NCI-H345 treated with DMSO at 0.1 percent for 48 hours (cell line): ENCODE measurements around the gene DOCK6.

Experiments
- DNase-seq: peaks from one replicate; lab custom pipeline; 2025; ENCODE audit not compliant: unreplicated experiment; lab: John Stamatoyannopoulos, UW

Gene DOCK6

DNA sequence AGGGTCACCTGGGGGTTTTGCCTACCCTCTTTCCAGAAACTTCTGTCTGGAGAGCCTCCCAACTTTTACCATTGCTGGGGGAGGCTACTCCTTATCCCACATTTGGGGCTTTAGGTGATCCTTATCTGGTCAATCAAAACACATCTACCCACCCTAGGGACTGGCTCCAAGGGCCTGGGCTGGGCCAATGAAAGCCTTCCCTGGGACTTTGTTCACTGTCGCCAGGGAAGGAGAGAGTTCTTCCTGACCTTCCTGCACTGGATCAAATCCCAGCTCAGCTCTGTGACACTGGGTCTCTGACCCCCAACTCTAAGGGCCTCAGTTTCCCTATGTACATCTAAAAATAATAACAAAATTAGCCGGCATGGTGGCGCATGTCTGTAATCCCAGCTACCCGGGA is 11.1 kb downstream of the DOCK6 start:
- no peak for DNase-seq

DNA sequence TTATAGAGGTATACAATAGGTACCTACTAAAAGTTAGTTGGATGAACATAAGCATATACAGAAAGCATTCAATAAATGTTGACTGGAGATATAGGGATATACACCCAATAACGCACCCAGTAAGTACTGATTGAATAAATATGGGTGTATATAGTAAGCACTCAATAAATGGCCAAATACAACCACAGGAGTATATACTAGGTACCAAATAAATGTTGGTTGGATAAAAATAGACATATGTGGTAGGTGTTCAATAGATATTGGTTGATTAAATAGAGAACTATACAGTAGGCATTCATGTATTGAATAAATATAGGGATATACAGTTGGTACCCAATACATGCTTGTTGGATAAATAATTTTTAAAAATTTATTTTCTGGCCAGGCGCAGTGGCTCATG is 13.5 kb downstream of the DOCK6 start:
- no peak for DNase-seq

DNA sequence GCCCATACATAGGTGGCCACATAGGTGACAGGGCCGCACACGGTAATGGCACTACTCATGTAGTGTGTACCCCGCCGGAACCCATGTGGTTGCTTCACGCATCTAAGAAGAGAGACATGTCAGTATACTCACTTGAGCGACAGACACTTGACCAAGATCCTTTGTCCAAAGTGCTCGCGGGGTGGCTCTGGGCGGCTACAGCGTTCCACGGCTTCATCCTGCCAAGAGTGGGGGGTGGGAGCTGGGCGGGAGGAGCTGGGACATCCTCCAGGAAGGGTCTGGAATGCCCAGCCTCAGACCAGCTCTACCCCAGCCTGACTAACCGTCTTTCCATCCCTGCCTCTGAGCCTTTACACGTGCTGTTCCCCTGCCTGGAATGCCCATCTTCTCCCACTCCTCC is 14.4 kb downstream of the DOCK6 start:
- no peak for DNase-seq

DNA sequence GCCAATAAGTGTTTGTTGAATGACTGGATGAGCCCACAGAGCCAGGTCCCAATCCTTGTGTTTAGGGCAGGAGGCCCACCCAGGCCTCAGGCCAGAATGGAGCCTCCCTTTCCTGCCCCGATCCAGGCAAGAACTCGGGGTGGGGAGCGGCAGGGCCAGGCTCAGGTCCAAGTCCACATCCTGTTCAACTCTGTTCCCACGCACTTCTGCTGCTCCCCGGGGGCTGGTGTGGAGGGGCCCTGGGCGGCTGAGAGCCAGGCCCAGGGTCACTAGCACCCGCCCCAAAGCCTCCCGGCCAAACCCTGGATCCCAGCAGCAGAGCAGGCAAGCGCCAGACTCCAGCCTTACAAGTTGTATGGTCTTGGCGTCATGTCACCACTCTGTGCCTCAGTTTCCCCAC is 14.9 kb downstream of the DOCK6 start:
- DNase-seq: no peak

DNA sequence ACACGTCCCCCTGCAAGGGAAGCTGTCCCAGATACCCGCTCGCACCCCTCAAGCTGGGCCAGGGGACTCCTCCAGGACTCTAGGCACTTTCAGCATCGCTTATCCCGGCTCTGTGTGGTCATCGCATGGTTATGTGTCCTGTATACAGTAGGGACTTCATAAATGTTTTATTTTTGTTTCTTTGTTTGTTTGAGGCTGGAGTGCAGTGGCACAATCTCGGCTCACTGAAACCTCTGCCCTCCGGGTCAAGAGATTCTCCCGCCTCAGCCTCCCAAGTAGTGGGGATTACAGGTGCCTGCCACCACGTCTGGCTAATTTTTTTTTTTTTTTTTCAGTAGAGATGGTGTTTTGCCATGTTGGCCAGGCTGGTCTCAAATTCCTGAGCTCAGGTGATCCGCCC is 15.4 kb downstream of the DOCK6 start:
- no peak for DNase-seq

DNA sequence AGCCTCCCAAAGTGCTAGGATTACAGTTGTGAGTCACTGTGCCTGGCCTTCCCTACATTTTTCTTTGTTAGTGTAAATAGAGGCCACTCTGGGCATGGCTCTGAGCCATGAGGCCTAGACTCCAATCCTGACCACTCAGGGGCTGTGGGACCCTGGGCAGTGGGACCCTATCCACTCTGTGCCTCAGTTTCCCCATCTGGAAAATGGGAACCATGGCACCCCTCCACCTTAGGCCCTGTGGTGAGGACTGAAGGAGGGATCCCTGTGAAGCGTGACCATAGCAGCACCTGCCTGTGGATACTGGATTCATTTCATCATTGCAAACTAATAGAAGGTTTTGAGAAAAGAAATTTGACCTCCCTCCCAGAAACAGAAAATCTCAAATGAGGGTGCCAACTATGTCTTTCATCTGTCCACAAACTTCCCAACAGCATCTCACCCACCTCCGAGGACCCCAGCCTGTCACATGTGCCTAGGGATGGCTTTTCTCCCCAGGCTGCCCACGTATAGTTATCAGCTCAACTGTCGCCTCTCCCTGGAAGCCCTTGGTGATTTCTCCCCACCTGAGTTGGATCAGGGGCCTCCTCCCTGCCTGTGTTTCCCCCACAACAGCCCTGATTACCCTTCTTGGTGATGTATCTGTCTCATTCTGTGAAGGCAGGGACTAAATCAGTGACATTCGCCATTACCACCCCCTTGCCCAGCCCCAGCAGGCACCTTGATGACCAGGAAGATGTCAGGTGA is 17.3 kb downstream of the DOCK6 start:
- DNase-seq: no peak

DNA sequence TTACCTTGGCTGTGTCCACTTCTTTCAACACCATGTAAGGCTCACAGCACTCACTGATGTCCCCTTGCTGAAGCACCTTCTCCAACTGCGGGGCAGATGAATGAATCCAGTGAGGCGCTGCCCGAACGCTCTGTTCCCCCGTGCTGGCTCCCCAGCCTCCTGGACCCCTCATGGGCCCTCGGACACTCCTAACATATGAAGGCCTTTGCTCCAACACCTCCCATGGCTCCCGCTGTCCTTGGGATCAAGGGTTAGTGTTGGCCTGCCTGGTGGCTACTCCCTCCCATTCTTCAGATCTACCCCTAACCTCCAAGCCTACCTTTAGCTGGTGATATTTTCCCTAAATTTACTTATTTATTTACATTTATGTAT is 18.5 kb downstream of the DOCK6 start:
- no peak for DNase-seq

DNA sequence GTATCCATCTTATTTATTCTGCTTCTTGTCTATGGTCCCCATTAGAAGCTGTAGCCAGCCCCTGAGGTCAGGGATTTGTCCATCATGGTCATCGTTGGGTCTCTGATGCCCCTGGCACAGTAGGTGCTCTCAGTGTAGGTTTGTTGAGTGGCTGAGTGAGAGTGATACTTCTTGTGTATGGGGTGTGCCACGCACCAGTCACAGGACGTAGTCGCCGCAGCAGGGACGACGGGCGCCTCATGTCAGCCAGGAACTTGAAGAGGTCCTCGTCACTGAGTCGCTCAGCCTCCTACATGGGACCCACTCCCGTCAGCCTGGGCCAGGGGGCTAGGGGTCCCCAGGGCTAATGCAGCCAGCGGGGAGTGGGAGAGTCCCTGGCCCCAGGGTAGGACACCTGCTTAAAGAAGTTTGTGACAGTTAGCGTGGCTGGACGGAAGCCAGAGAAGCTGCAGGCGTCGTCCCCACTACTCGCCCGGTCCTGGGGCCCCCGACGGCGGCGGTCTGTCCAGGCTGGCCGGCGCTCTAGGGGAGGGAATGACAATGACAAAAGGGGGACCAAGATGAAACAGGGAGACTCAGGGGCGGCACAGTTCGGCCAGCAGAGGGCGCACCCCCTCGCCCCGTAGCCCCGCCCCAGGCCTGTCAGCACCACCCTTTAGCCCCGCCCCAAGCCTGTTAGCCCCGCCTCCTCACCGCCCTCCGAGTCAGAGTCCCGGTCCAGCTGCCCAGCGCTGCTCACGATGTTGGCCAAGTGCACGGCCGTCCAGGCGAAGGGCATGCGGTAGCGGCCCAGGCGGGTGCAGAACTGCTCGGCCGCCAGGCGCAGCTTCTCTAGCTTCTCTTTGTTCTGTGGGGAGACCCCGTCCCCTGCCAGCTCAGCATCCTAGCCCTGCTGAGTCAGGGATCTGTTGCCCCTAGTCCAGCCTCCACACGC is 19.2 kb downstream of the DOCK6 start:
- no peak for DNase-seq

DNA sequence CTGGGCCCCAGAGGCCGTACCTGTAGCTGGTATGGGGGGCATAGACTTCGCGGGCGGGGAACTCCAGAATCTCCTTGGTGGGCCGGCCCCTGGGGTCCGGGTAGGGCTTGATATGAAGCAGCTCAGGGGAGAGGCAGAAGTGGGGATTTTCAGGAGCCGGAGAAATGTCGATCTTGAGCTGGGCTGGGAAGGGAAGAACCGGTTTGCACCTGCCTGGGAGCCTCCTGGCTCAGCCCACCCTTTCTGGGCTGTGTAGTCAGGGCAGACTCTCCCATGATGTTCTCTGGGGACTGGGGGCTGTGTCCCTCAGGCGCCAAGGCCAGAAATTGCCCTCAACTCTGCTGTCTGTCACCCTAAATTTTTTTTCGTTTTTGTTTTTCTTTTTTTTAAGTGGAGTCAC is 20.3 kb downstream of the DOCK6 start:
- DNase-seq: no peak

DNA sequence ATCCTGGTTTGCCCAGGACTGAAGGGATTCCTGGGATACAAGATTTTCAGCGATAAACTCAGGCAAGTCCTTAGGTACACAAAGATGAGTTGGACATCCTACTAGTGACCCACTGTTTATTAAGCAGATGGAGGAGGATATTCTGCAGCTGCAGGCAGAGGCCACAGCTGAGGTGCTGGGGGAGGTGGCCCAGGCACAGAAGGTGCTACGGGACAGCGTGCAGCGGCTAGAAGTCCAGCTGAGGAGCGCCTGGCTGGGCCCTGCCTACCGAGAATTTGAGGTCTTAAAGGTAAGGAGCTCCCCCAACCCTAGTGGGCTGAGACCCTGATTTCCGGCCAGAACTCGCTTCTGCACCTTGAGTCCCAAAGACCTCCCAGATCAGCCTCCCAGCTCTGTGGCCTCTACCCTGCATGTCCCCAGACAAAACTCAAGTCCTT is 22.3 kb downstream of the DOCK6 start:
- DNase-seq: no peak

DNA sequence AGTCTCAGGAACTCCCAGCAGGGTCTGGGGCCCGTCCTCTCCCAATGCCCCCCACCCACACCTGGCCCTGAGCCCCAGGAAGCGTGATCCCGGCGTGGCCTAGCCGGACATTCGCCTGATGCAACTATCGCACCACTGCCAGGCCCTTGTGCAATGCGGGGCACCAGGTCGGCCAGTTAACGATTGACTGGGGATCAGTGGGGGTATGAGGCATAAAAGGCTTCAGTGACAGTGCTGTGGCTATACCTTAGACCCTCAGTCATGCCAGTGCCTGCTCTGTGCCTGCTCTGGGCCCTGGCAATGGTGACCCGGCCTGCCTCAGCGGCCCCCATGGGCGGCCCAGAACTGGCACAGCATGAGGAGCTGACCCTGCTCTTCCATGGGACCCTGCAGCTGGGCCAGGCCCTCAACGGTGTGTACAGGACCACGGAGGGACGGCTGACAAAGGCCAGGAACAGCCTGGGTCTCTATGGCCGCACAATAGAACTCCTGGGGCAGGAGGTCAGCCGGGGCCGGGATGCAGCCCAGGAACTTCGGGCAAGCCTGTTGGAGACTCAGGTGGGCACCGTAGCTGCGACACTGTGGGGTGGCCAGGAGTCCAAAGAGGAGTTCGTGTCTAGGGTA is 22.8 kb downstream of the DOCK6 start, which contains the start of gene ANGPTL8:
Gene ANGPTL8, plus strand, starts transcription at position 243 of the 624 bp plus-strand sequence. Its CDS starts 19 bp downstream, at position 262.
- DNase-seq: no peak

DNA sequence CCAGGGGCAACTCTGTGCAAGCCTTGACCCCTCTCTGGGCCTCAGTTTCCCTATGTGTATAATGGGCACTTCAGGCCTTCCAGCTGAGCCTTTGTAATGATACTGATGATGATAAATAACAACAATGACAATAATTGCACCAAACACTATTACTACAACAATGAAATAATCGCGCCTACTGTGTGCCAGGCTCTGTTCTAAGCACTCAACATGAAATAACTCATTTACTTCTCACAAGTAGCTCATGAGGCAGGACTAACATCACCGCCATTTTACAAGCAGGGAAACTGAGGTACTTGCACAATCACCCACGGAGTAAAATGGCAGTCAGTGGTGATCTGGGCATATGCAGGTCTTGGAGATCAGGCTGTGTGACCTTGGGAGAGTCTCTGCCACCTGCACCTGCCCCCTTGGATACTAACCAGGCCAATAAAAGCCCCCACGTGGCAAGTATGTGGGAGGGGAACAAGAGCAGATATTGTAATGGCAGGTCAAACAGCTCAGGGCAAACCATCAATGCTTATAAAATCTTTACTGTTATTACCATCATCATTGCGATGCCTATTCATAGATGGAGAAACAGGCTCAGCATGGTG is 23.4 kb downstream of the DOCK6 start:
- no peak for DNase-seq

DNA sequence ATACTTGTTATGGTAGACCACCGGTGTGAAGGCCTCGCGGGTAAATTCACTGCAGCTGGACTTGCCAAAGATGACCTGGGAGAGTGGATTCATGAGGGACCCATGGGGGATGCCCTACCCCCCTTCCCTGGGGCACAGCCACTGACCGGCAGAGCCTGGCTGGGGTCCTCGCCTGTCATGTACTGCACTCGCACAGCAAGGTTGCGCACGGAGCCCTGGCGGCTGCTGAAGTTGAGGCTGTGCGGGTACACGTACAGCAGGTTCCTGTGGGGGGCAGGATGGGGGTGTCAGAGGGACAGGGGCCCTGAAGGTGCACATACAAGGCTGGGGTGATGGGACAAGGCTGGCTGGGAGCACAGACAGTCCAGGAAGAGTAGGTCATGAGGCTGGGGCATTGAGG is 24.3 kb downstream of the DOCK6 start:
- no peak for DNase-seq

DNA sequence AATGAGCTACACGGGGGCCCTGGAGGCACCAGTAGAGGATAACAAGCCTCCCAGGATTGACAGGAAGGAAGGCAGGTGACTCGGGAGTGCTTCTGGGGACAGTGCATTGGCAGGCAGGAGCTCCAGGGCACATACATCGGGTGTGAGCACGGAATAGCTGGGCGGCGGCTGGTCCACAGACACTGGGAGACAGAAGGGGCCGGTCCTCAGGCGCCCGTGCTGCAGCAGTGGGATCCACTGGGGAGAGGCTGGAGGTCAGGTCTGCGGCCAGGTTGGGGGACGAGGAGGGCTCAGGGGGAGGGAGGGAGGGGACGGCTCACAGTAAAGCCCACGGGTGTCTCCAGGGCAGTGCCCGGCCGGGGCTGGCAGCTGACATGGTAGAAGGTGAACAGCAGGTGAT is 25.0 kb downstream of the DOCK6 start:
- DNase-seq: no peak

DNA sequence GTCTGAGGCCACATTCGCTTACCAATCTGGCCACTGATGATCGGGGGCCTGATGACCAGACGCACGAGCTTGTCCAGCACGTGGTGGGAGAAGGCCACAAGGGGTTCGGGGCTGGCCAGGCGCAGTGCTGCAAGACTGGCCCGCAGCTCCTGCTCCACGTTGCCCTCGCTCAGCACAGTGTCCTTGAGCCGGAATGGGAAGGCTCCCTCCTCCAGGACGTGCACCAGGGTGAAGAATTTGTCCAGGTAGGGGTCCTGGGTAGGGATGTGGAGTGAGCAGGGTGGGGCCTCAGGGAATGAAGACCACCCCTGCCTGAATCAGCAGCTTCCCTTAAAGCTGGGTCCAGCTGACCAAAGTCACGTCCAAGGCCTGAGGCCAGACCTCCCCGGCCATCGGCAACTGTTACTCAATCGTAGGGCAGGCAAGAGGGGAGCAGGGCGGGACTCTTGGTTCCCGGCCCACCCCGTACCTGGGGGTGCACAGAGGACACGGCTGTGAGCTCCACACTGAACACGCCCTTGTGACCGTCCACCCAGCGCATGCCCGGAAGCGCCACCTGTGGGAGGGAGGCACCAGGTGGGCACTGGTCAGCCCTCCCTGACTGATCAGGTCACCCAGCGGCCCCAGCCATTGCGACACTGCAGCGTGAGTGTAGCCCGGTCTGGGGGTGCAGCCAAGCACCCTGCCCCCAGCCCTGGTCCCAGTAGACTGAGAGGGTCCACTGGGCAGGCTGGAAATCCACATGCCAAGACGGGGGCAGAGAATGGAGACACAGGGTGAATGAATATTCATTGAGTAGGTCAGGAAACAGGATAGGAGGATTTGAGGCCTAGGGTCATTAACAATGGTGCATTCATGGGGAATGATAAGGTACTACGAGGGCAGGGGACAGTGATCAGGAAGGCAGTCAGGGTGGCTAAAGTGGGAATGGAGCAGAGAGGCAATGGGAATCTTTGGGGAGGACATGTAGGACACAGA is 25.7 kb downstream of the DOCK6 start:
- no peak for DNase-seq

DNA sequence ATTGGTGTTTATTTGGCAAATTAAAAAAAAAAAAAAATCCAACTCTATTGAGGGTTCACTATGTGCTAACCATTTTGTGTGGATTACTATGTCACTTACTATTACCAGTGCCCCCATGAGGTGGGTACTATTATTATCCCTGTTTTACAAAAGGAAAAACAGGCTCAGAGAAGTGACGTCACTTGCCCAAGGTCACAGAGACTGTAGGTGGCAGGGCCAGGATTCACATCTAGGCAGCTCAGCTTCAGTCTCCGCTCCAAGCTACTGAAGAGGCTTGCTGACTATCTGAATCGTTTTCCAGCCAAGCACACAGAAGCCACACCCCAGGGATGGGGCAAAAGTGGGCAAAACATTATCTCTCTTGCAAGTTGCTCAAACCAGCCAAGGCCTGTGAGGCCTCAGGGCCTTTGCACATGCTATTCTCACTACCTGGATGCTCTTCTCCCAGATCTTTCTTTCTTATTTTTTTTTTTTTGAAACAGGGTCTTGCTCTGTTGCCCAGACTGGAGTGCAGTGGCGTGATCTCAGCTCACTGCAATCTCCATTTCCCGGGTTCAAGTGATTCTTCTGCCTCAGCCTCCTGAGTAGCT is 27.7 kb downstream of the DOCK6 start:
- no peak for DNase-seq

DNA sequence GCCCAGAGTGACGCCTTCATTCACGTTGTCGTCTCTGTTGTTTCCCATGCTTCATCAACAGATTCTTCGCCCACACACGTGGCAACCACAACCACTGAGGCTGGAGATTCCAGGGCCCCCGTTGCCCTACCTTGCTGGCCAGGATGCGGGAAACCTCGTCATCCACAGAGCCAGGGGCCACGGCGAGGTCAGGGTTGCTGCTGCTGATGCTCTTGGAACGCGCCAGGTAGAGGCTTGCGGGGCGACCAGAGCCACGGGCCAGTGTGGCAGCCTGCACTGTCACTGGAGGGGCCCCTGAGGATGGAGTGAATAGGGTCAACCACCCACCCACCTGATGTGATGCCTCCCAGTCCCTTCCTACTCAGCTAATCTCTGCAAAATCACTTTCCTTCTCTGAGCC is 29.3 kb downstream of the DOCK6 start:
- DNase-seq: no peak

DNA sequence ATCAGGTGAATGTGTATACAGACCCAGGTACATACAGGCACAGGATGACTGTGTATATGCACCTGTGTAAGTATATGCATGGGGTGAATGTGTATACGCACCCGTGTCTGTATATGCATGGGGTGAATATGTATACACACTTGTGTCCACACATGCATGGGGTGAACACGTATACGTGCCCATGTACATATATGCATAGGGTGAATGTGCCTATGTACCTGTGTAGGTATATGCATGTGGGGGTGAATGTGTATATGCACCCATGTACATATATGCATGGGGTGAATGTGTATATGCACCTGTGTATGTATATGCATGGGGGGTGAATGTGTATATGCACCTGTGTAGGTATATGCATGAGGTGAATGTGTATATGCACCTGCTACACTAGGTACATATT is 29.8 kb downstream of the DOCK6 start:
- DNase-seq: no peak

DNA sequence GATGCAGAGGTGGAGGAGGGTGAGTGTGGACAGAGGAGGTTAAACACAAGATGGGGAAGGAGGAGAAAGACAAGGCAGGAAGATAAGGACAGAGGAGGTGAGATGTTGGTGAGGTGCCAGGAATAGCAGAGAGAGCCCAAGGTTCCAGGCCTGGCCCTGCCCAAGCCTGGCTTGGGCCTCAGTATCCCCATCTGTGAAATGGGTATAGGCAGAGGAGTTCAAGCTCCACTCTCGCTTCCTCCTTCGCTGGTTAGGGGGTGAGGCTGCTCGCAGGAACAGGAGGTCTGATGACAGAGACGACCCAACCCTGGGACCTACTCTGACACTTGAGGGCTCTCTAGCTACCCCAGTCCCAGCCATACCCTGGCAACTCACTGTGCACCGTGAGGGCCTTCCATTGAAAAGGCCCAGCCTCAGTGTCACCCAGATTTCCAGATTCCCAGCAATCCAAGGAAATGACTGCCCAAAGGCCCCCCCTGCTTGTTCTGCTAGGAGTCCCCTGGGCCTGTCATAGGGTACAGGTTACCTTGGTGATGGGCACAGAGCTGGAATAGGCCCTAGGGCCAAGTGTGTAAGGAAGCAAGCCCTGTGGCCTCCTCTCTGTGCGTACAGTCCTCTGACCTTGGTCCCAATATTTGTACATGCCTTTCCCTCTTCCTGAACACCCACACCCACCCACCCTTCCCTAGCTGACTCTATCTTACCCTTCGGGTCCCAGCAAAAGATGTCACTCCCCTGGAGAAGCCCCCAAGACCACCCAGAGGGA is 31.5 kb downstream of the DOCK6 start:
- no peak for DNase-seq
